ENCODE data around the gene SLC24A5.

Gene SLC24A5

DNA sequence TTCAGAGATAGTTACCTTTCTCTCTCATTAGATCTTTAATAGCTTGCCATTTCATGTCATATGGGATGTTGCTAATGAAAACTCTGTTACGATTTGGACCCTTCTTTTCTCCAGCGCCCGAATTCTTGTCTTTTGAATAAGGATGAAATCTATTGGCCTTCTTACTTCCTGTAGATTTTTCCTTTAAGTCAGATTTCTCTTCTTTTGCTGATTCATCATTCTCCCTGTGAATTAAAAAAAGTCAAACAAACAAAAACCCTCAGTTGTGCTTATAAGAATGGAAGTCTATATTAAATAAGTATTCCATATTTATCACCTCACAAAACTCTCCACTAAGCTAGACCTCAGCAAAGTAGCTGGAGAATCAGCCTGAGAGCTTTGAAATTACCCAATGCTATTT is 47.8 kb downstream of the SLC24A5 start:
- Histone ChIP-seq H3K27me3 (ENCODE audit: insufficient read depth, poor library complexity, severe bottlenecking) (peaks cover 9% of the 10 kb centered on the region), H3K4me3 (replicated peaks; ENCODE audit: insufficient read depth, low read length) (no peak overlapping the region)

DNA sequence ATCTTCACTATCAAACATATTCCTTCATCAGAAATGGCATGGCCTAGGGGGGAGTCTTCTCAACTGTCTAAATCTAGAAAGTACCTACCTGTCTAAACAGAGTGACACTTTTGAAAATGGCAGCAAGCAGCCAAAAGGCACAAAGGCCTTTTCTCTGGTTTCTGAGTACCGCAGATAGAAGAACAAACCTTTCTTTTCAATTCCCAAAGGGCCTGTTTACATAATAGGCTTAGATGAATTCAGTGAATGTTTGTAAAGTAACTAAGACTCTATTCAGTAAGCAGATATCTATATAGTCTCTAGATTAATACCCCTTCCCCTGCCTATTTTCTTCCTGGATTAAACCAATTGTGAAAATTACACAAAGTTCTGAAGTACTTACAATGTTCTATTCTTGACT is 50.2 kb downstream of the SLC24A5 start:
- TF ChIP-seq, protein P1, sequence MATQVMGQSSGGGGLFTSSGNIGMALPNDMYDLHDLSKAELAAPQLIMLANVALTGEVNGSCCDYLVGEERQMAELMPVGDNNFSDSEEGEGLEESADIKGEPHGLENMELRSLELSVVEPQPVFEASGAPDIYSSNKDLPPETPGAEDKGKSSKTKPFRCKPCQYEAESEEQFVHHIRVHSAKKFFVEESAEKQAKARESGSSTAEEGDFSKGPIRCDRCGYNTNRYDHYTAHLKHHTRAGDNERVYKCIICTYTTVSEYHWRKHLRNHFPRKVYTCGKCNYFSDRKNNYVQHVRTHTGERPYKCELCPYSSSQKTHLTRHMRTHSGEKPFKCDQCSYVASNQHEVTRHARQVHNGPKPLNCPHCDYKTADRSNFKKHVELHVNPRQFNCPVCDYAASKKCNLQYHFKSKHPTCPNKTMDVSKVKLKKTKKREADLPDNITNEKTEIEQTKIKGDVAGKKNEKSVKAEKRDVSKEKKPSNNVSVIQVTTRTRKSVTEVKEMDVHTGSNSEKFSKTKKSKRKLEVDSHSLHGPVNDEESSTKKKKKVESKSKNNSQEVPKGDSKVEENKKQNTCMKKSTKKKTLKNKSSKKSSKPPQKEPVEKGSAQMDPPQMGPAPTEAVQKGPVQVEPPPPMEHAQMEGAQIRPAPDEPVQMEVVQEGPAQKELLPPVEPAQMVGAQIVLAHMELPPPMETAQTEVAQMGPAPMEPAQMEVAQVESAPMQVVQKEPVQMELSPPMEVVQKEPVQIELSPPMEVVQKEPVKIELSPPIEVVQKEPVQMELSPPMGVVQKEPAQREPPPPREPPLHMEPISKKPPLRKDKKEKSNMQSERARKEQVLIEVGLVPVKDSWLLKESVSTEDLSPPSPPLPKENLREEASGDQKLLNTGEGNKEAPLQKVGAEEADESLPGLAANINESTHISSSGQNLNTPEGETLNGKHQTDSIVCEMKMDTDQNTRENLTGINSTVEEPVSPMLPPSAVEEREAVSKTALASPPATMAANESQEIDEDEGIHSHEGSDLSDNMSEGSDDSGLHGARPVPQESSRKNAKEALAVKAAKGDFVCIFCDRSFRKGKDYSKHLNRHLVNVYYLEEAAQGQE (IDR thresholded peaks at IDR 0.05; ENCODE audit: insufficient replicate concordance, low read depth): no peak
- TF ChIP-seq SPI1 (IDR thresholded peaks at IDR 0.05; ENCODE audit: borderline replicate concordance, low read depth) (no peak), GABPA (IDR thresholded peaks at IDR 0.05; ENCODE audit: low read depth) (no peak), POLR2AphosphoS5 (IDR thresholded peaks at IDR 0.05; ENCODE audit: low read depth) (no peak)
- TF ChIP-seq, protein P2, sequence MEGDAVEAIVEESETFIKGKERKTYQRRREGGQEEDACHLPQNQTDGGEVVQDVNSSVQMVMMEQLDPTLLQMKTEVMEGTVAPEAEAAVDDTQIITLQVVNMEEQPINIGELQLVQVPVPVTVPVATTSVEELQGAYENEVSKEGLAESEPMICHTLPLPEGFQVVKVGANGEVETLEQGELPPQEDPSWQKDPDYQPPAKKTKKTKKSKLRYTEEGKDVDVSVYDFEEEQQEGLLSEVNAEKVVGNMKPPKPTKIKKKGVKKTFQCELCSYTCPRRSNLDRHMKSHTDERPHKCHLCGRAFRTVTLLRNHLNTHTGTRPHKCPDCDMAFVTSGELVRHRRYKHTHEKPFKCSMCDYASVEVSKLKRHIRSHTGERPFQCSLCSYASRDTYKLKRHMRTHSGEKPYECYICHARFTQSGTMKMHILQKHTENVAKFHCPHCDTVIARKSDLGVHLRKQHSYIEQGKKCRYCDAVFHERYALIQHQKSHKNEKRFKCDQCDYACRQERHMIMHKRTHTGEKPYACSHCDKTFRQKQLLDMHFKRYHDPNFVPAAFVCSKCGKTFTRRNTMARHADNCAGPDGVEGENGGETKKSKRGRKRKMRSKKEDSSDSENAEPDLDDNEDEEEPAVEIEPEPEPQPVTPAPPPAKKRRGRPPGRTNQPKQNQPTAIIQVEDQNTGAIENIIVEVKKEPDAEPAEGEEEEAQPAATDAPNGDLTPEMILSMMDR (IDR thresholded peaks at IDR 0.05; ENCODE audit: insufficient read depth, low read length): no peak
- no peak for DNase-seq (ENCODE audit: low read depth in 1 of 2, low spot score in 1 of 2)
- Histone ChIP-seq H3K27ac (replicated peaks) (no peak overlapping the region), H3K4me3 (replicated peaks; ENCODE audit: insufficient read depth, low read length) (no peak overlapping the region), H3K27me3 (ENCODE audit: insufficient read depth, poor library complexity, severe bottlenecking) (peaks cover 18% of the 10 kb centered on the region)

More for the DNA sequence above, 47.8 kb downstream of the SLC24A5 start:
- TF ChIP-seq GABPA (IDR thresholded peaks at IDR 0.05; ENCODE audit: low read depth): no peak
- TF ChIP-seq, protein P2 (IDR thresholded peaks at IDR 0.05; ENCODE audit: insufficient read depth, low read length): no peak
- TF ChIP-seq, protein P1 (IDR thresholded peaks at IDR 0.05; ENCODE audit: insufficient replicate concordance, low read depth): no peak
- TF ChIP-seq SPI1 (IDR thresholded peaks at IDR 0.05; ENCODE audit: borderline replicate concordance, low read depth): no peak
- TF ChIP-seq POLR2AphosphoS5 (IDR thresholded peaks at IDR 0.05; ENCODE audit: low read depth): no peak
- no peak overlapping the region for H3K27ac ChIP-seq (replicated peaks)
- DNase-seq (ENCODE audit: low read depth in 1 of 2, low spot score in 1 of 2): no peak

DNA sequence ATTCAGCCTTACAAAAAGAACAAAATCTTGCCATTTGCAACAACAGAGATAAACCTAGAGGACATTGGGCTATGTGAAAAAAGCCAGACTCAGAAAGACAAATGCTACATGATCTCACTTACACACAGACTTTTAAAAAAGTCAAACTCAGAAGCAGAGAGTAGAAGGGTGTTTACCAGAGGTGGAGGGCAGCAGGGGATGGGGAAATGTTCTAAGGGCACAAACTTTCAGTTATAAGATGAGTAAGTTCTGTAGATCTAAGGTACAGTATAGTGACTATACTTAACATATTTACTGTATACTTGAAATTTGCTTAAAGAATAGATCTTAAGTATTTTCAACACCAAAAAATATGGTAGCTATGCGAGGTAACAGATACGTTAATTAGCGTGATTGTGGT is 54.3 kb downstream of the SLC24A5 start:
- H3K27ac ChIP-seq (replicated peaks): no peak overlapping the region
- no peak for TF ChIP-seq GABPA (IDR thresholded peaks at IDR 0.05; ENCODE audit: low read depth)
- TF ChIP-seq, protein P2 (IDR thresholded peaks at IDR 0.05; ENCODE audit: insufficient read depth, low read length): no peak
- H3K4me3 ChIP-seq (replicated peaks; ENCODE audit: insufficient read depth, low read length): no peak overlapping the region
- DNase-seq (ENCODE audit: low read depth in 1 of 2, low spot score in 1 of 2): no peak
- peaks cover 25% of the 10 kb centered on the region for H3K27me3 ChIP-seq (ENCODE audit: insufficient read depth, poor library complexity, severe bottlenecking)

DNA sequence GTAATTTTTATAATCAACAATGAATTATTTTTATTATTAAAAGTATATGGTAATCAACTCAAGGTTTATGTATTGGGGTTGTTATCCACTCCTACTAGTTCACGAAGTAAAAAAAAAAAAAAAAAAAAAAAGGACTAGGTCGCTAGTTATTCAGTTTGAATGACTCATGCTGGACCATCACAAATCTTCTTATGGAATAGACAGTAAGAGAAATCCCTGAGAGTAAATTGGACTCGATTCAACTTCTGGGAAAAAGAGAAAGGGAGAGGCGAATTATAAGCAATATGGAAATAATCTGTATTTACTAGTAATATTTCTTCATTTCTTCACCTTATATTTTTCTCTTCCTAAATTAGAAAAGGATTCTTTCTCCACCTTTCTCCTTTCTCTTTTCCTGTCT is 55.3 kb downstream of the SLC24A5 start:
- Histone ChIP-seq H3K27ac (replicated peaks) (no peak overlapping the region), H3K27me3 (ENCODE audit: insufficient read depth, poor library complexity, severe bottlenecking) (peaks cover 25% of the 10 kb centered on the region), H3K4me3 (replicated peaks; ENCODE audit: insufficient read depth, low read length) (no peak overlapping the region)
- no peak for DNase-seq (ENCODE audit: low read depth in 1 of 2, low spot score in 1 of 2)
- TF ChIP-seq POLR2AphosphoS5 (IDR thresholded peaks at IDR 0.05; ENCODE audit: low read depth) (no peak), SPI1 (IDR thresholded peaks at IDR 0.05; ENCODE audit: borderline replicate concordance, low read depth) (no peak)
- TF ChIP-seq, protein P2 (IDR thresholded peaks at IDR 0.05; ENCODE audit: insufficient read depth, low read length): no peak

Measured in HL-60 (cell line).